BJ (cell line): ENCODE data around the gene GALNT7. TPM values are rescaled to one million over a fixed set of nuclear protein-coding genes. Genes with fewer than 3 reads are reported as not detected.

Source experiments
- CTCF ChIA-PET: fragments of 350-600 bp; formaldehyde crosslinking; extraction: SDS; loops from one replicate; lab custom pipeline; 2021; ENCODE audit warnings: antibody characterized with exemption, inconsistent platforms; lab: Yijun Ruan, JAX
- POLR2A ChIA-PET: fragments of 300-600 bp; sonication (Branson Sonifier 250); formaldehyde crosslinking; extraction: SDS; loops from one replicate; lab custom pipeline; 2021; ENCODE audit warnings: antibody characterized with exemption; lab: Charles Lee
- DNase-seq: peaks from one replicate; pipeline ENCODE4 v3.0.0-alpha.2; 2011; ENCODE audit warnings: low read depth
- H3K27me3 ChIP-seq: 2 replicates; pipeline ENCODE4 v1.6.0; 2011; ENCODE audit warnings: low read length; ENCODE audit not compliant: control insufficient read depth, insufficient read depth
- H3K36me3 ChIP-seq: 2 replicates; pipeline ENCODE4 v1.5.1; 2011; ENCODE audit warnings: low read length; ENCODE audit not compliant: control insufficient read depth, insufficient read depth
- H3K4me3 ChIP-seq: 2 replicates; pipeline ENCODE4 v1.5.1; 2011; ENCODE audit warnings: low read depth, mild to moderate bottlenecking, control low read depth, low read length
- CTCF ChIP-seq: IDR thresholded peaks from 2 replicates; pipeline ENCODE4 v1.5.1; 2011; ENCODE audit warnings: low read depth, mild to moderate bottlenecking, control low read depth, inconsistent platforms, low read length, moderate library complexity; ENCODE audit not compliant: insufficient read depth
- polyA plus RNA-seq: library from polyadenylated mRNA; depleted of rRNA; stranded (reverse); fragments of >200 nt; gene quantifications from 2 replicates; pipeline ENCODE4 v1.2.3, GENCODE V29; 2011

The GALNT7 gene
- polyA plus RNA-seq, 1 experiment = 6.3 TPM

GRCh38 chr4:173202395-173202794 is 33.8 kb downstream of the GALNT7 start:
- Histone ChIP-seq H3K27me3 (no peaks in the 10 kb centered on the region), H3K4me3 (no peak overlapping the region), H3K36me3 (no peaks in the 10 kb centered on the region)
- no peak for DNase-seq
- no peak for TF ChIP-seq CTCF
- ChIA-PET POLR2A (no interaction called here), CTCF (interaction anchor here (0.7 to 1.0 kb wide), 2 partner anchors 19 to 34 kb away, joined by 5 to 6 read pairs; no protein-coding TSS in a partner anchor)

- POLR2A ChIA-PET = no interaction called here
- no peak overlapping the region for H3K4me3 ChIP-seq
- no peaks in the 10 kb centered on the region for H3K36me3 ChIP-seq
- DNase-seq = no peak
- no peak for TF ChIP-seq CTCF
- CTCF ChIA-PET = interaction anchor here (1.3 kb wide), 1 partner anchor 11 kb away, joined by 5 read pairs; no protein-coding TSS in a partner anchor
- H3K27me3 ChIP-seq = no peaks in the 10 kb centered on the region
Measured at GRCh38 chr4:173205656-173206055, 37.0 kb downstream of the GALNT7 start.

GRCh38 chr4:173208420-173208819 is 39.8 kb downstream of the GALNT7 start:
- no peak for TF ChIP-seq CTCF
- H3K36me3 ChIP-seq = no peaks in the 10 kb centered on the region
- no peak overlapping the region for H3K4me3 ChIP-seq
- ChIA-PET POLR2A (no interaction called here), CTCF (no interaction called here)
- DNase-seq = no peak
- no peaks in the 10 kb centered on the region for H3K27me3 ChIP-seq

GRCh38 chr4:173211222-173211621 is 42.6 kb downstream of the GALNT7 start:
- POLR2A ChIA-PET = no interaction called here
- Histone ChIP-seq H3K36me3 (no peaks in the 10 kb centered on the region), H3K4me3 (no peak overlapping the region), H3K27me3 (no peaks in the 10 kb centered on the region)
- CTCF ChIA-PET = interaction anchor here (0.6 to 1.1 kb wide), 2 partner anchors 8 to 46 kb away, joined by 3 to 5 read pairs; no protein-coding TSS in a partner anchor
- no peak for TF ChIP-seq CTCF
- no peak for DNase-seq

GRCh38 chr4:173211838-173212237 is 43.2 kb downstream of the GALNT7 start:
- ChIA-PET POLR2A (no interaction called here), CTCF (interaction anchor here (0.6 kb wide), 1 partner anchor 9 kb away, joined by 5 read pairs; no protein-coding TSS in a partner anchor)
- H3K27me3 ChIP-seq = no peaks in the 10 kb centered on the region
- no peaks in the 10 kb centered on the region for H3K36me3 ChIP-seq
- no peak overlapping the region for H3K4me3 ChIP-seq
- no peak for TF ChIP-seq CTCF
- DNase-seq = no peak
